Fibroblast of lung (primary cell): Measurements from ENCODE around the gene SNPH. TPM values are rescaled to one million over a fixed set of nuclear protein-coding genes. Genes with fewer than 3 reads are reported as not detected.

Experiments used
- DNase-seq, 2 donors: peaks; one replicate each; pipeline versions ENCODE4 v3.0.0 to v3.0.0-alpha.2; 2010; ENCODE audit warnings: low read depth in 2 of 2
- H2AFZ ChIP-seq: 2 replicates; pipeline ENCODE4 v1.5.1; 2012; ENCODE audit warnings: low read length, control low read depth, inconsistent platforms
- H3K27ac ChIP-seq: 2 replicates; pipeline ENCODE4 v1.5.1; 2011; ENCODE audit warnings: low read length, control low read depth; ENCODE audit not compliant: insufficient read depth
- H3K27me3 ChIP-seq: 2 replicates; pipeline ENCODE4 v1.5.1; 2011; ENCODE audit warnings: mild to moderate bottlenecking, low read length; ENCODE audit not compliant: control insufficient read depth, insufficient read depth
- H3K36me3 ChIP-seq: 2 replicates; pipeline ENCODE4 v1.5.1; 2011; ENCODE audit warnings: low read length; ENCODE audit not compliant: control insufficient read depth, insufficient read depth
- H3K4me1 ChIP-seq: 2 replicates; pipeline ENCODE4 v1.5.1; 2011; ENCODE audit warnings: low read length; ENCODE audit not compliant: control insufficient read depth, insufficient read depth; ENCODE audit errors: extremely low read depth
- H3K4me2 ChIP-seq: 2 replicates; pipeline ENCODE4 v1.5.1; 2011; ENCODE audit warnings: low read length, control low read depth; ENCODE audit not compliant: insufficient read depth; ENCODE audit errors: extremely low read depth
- H3K4me3 ChIP-seq, 4 experiments: fragments of 200-600 bp in 1 of 4; sonication (generic) in 1 of 4; replicated peaks in 1 of 4; 2 replicates each; pipeline ENCODE4 v1.5.1; 2011 to 2016; ENCODE audit warnings: low read length in 4 of 4, low read depth in 3 of 4, mild to moderate bottlenecking in 3 of 4, control low read depth in 2 of 4, inconsistent platforms in 1 of 4, mixed read lengths in 1 of 4; ENCODE audit not compliant: insufficient read depth in 1 of 4; ENCODE audit errors: control extremely low read depth in 1 of 4
- H3K79me2 ChIP-seq: 2 replicates; pipeline ENCODE4 v1.5.1; 2012; ENCODE audit warnings: mild to moderate bottlenecking, low read length, inconsistent platforms; ENCODE audit not compliant: control insufficient read depth, insufficient read depth
- H3K9ac ChIP-seq: 2 replicates; pipeline ENCODE4 v1.5.1; 2011; ENCODE audit warnings: mild to moderate bottlenecking, low read length, control low read depth; ENCODE audit not compliant: insufficient read depth
- H3K9me3 ChIP-seq: 2 replicates; pipeline ENCODE4 v1.5.1; 2012; ENCODE audit warnings: low read depth, low read length; ENCODE audit not compliant: control insufficient read depth, insufficient read depth
- H4K20me1 ChIP-seq: 2 replicates; pipeline ENCODE4 v1.5.1; 2011; ENCODE audit warnings: low read length; ENCODE audit not compliant: control insufficient read depth, insufficient read depth; ENCODE audit errors: extremely low read depth
- EZH2 ChIP-seq: IDR thresholded peaks from 2 replicates; pipeline ENCODE4 v1.5.1; 2012; ENCODE audit warnings: low read length, control low read depth, mild to moderate bottlenecking; ENCODE audit errors: missing control alignments
- polyA plus RNA-seq, 2 donors: library from polyadenylated mRNA; depleted of rRNA in 1 of 2; stranded (reverse) in 1 of 2; unstranded in 1 of 2; fragments of >200 nt; gene quantifications; 2 replicates each; pipeline ENCODE4 v1.2.1, GENCODE V29; 2011 to 2012; ENCODE audit warnings: missing spikeins in 1 of 2
- total RNA-seq: library from RNA; depleted of rRNA; stranded (reverse); fragments of >200 nt; gene quantifications from 2 replicates; pipeline ENCODE4 v1.2.1, GENCODE V29; 2014
- TF ChIP-seq, protein P1 (sequence below), 2 donors: IDR thresholded peaks in 1 of 2; conservative IDR thresholded peaks in 1 of 2; 1 replicate in 1 of 2; 2 replicates in 1 of 2; pipeline ENCODE4 v1.5.1; 2011 to 2012; ENCODE audit warnings: low read length in 2 of 2, control low read depth in 1 of 2, inconsistent platforms in 1 of 2, low read depth in 1 of 2, mild to moderate bottlenecking in 1 of 2

The SNPH gene
- total and polyA plus RNA-seq, 2 donors (not counting 1 experiment from before 2014, with no cell fraction given), result 0.85 to 18.5 TPM

DNA sequence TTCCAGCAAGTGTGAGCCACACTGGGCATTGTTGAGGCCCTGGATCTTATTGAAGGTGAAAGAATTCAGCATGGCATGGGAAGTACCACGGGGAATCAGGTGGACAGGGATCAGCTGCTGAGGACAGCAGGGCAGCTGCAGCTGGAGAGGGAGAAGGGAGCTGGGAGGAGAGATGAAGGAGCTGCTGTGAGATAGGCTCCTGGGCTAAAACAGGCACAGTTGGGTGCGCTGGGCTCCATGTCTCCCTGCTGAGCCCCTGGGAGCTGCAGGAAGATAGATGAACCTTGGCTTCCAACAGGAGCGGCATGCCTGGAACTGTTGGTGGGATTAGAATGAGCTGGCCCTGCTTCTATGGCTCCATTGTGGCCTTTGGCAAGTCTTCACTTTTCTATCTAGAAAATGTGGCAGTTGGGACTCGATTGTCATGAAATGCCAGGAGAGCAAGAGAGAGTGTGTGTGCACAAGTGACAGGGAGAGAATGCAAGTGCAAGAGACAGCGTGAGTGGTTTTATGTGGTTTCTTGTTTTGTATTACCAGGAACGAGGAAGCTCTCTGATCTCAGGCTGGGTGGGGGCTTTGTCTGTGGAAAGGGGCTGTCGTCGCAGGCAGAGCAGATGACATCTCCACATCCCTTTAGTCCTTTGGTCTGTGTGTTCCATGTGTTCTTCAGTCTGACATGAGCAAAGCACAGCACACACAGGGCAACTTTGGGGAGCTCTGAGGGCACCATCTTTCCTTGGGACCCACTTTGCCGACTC is 20.4 kb downstream of the SNPH start:
- TF ChIP-seq EZH2, result no peak
- TF ChIP-seq, protein P1, sequence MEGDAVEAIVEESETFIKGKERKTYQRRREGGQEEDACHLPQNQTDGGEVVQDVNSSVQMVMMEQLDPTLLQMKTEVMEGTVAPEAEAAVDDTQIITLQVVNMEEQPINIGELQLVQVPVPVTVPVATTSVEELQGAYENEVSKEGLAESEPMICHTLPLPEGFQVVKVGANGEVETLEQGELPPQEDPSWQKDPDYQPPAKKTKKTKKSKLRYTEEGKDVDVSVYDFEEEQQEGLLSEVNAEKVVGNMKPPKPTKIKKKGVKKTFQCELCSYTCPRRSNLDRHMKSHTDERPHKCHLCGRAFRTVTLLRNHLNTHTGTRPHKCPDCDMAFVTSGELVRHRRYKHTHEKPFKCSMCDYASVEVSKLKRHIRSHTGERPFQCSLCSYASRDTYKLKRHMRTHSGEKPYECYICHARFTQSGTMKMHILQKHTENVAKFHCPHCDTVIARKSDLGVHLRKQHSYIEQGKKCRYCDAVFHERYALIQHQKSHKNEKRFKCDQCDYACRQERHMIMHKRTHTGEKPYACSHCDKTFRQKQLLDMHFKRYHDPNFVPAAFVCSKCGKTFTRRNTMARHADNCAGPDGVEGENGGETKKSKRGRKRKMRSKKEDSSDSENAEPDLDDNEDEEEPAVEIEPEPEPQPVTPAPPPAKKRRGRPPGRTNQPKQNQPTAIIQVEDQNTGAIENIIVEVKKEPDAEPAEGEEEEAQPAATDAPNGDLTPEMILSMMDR (conservative IDR thresholded peaks at IDR 0.05 in 1 of 2, IDR thresholded peaks at IDR 0.05 in 1 of 2; ENCODE audit: low read depth in 1 of 2, low read length in 2 of 2), result no peak
- no peaks in the 10 kb centered on the region for H3K79me2 ChIP-seq
- no peaks in the 10 kb centered on the region for H3K4me1 ChIP-seq
- H3K36me3 ChIP-seq, result no peaks in the 10 kb centered on the region
- no peaks in the 10 kb centered on the region for H3K9me3 ChIP-seq
- no peak overlapping the region for H3K27ac ChIP-seq
- H3K9ac ChIP-seq, result no peak overlapping the region
- no peaks in the 10 kb centered on the region for H3K27me3 ChIP-seq
- peaks cover 2% of the 10 kb centered on the region for H4K20me1 ChIP-seq
- H2AFZ ChIP-seq, result no peak overlapping the region
- no peak overlapping the region for H3K4me3 ChIP-seq
- no peak for DNase-seq
- H3K4me2 ChIP-seq, result no peak overlapping the region

DNA sequence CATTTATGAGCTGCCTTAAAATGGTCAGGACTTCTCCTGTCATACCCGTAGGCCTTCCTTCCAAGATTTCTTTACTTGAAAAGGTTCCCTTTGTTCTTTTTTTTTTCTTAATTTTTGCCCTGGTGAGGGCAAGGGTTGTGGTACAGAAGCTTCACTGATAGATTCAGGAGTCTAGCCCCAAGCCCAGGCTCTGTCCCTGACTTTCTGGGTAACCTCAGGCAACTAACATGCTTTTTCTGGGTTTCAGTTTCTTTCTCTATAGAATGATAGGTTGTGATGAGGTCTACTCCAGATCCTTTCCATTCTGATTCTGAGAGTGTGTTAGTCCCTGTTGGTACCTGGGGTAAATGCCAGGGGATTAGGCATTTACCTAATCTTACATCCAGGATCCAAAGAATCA is 21.2 kb downstream of the SNPH start:
- H3K9me3 ChIP-seq, result no peaks in the 10 kb centered on the region
- no peaks in the 10 kb centered on the region for H3K27me3 ChIP-seq
- no peaks in the 10 kb centered on the region for H3K79me2 ChIP-seq
- no peak overlapping the region for H2AFZ ChIP-seq
- no peak for DNase-seq
- H3K27ac ChIP-seq, result no peak overlapping the region
- H3K9ac ChIP-seq, result no peak overlapping the region
- no peak for TF ChIP-seq EZH2
- TF ChIP-seq, protein P1 (conservative IDR thresholded peaks at IDR 0.05 in 1 of 2, IDR thresholded peaks at IDR 0.05 in 1 of 2; ENCODE audit: low read depth in 1 of 2, low read length in 2 of 2), result no peak
- no peak overlapping the region for H3K4me3 ChIP-seq
- H3K4me2 ChIP-seq, result no peak overlapping the region
- peaks cover 2% of the 10 kb centered on the region for H4K20me1 ChIP-seq
- H3K4me1 ChIP-seq, result no peaks in the 10 kb centered on the region
- H3K36me3 ChIP-seq, result no peaks in the 10 kb centered on the region

DNA sequence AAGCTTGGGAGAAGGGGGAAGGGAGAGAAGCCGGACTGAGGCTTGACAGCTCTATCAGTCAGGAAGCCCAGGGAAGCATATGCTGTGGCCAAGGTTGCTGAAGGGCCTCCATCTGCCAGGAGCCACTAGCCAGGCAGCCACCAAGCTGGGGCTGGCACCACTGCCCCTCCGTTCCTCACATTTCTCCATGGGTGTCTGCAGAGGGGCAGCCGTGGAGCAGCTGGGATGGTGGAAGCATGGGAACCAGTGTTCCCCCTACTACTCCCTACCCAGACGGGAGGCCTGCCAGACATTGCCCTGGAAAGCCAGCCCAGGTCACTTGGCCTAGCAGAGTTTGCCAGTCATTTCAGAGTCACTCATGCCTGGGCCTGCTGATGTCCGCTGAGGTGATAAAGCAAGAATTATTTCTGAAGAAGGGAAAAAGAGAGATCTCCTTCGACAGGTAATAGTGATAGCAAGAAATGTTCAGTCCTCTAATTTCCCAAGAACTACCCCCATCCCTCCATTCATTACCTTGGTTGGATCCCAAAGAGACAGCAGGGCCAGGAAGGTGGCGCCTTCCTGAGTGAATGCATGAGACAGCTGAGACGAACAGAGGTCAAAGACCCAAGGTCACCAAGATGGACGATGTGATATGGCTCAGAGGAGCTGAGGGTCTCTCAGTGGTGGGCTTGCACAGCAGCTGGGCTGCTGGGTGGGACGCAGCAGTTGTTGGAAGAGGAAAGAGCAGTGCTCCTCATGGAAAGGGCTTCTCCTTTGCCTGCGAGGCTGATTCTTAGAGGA is 21.9 kb downstream of the SNPH start:
- no peaks in the 10 kb centered on the region for H3K79me2 ChIP-seq
- no peaks in the 10 kb centered on the region for H3K36me3 ChIP-seq
- H3K27me3 ChIP-seq, result no peaks in the 10 kb centered on the region
- no peak for DNase-seq
- no peak overlapping the region for H3K4me3 ChIP-seq
- H2AFZ ChIP-seq, result no peak overlapping the region
- H3K4me1 ChIP-seq, result no peaks in the 10 kb centered on the region
- peaks cover 2% of the 10 kb centered on the region for H4K20me1 ChIP-seq
- no peak overlapping the region for H3K27ac ChIP-seq
- H3K4me2 ChIP-seq, result no peak overlapping the region
- no peak overlapping the region for H3K9ac ChIP-seq
- H3K9me3 ChIP-seq, result no peaks in the 10 kb centered on the region
- TF ChIP-seq EZH2, result no peak
- TF ChIP-seq, protein P1 (conservative IDR thresholded peaks at IDR 0.05 in 1 of 2, IDR thresholded peaks at IDR 0.05 in 1 of 2; ENCODE audit: low read depth in 1 of 2, low read length in 2 of 2), result no peak
